NOMO-1 (cell line): ENCODE measurements around the gene METTL17.
A peak's percentile ranks its signal among the peaks of the same experiment; 100 is the strongest.
"Not testable (repeated sequence)": the region's sequence is repeated elsewhere in the genome, so short reads cannot be mapped to it uniquely, and the experiment has no call there.

Experiments used
- DNase-seq, 2 experiments: peaks; one replicate each; lab custom pipeline; 2025; ENCODE audit not compliant: unreplicated experiment in 2 of 2; lab: John Stamatoyannopoulos, UW

Gene METTL17

GRCh38 chr14:21023817-21024584 is 34.2 kb downstream of the METTL17 start:
- DNase-seq = peak; percentile 9 to 18

- peak; percentile 59 to 83 for DNase-seq
Observed at GRCh38 chr14:21024585-21025370, 35.0 kb downstream of the METTL17 start, which contains the start of gene NDRG2. Gene NDRG2 (minus strand): TSS chr14:21025061. CDS start chr14:21023315, 1,746 bp downstream.

GRCh38 chr14:21025371-21026273 is 35.8 kb downstream of the METTL17 start:
- DNase-seq = no peak

- no peak for DNase-seq
Observed at GRCh38 chr14:21026274-21026987, 36.7 kb downstream of the METTL17 start.

GRCh38 chr14:21026988-21027315 is 37.2 kb downstream of the METTL17 start:
- DNase-seq = no peak

GRCh38 chr14:21029917-21030316 is 40.1 kb downstream of the METTL17 start, which contains the start of gene TPPP2:
Gene TPPP2 (plus strand): TSS chr14:21030217. CDS start chr14:21030582, 365 bp downstream.
- no peak for DNase-seq

GRCh38 chr14:21030531-21030930 is 40.8 kb downstream of the METTL17 start:
- no peak for DNase-seq

- peak; percentile 21 to 28 for DNase-seq
Observed at GRCh38 chr14:21032326-21033132, 42.7 kb downstream of the METTL17 start.

GRCh38 chr14:21033133-21033698 is 43.4 kb downstream of the METTL17 start:
- DNase-seq = no peak

- DNase-seq = no peak
Observed at GRCh38 chr14:21034707-21035106, 44.9 kb downstream of the METTL17 start, which contains the start of gene RNASE13. Gene RNASE13 (minus strand): TSS chr14:21034807. CDS start chr14:21034288, 519 bp downstream.

- no peak for DNase-seq
Observed at GRCh38 chr14:21036751-21037150, 47.0 kb downstream of the METTL17 start.

GRCh38 chr14:21037156-21037555 is 47.4 kb downstream of the METTL17 start:
- no peak for DNase-seq

GRCh38 chr14:21038441-21039422 is 49.0 kb downstream of the METTL17 start:
- no peak for DNase-seq

GRCh38 chr14:21039585-21040369 is 50.0 kb downstream of the METTL17 start:
- DNase-seq = peak; percentile 34 to 58

- DNase-seq = no peak
Observed at GRCh38 chr14:21040370-21040925, 50.7 kb downstream of the METTL17 start.

GRCh38 chr14:21040941-21041340 is 51.2 kb downstream of the METTL17 start:
- not testable (repeated sequence) for DNase-seq
